ENCODE measurements around the gene PTPRK.
"Not testable (repeated sequence)": the region's sequence is repeated elsewhere in the genome, so short reads cannot be mapped to it uniquely, and the experiment has no call there.

The PTPRK gene

GRCh38 chr6:127938701-127939100 is 581.7 kb downstream of the PTPRK start:
- DNase-seq, result no peak

DNA sequence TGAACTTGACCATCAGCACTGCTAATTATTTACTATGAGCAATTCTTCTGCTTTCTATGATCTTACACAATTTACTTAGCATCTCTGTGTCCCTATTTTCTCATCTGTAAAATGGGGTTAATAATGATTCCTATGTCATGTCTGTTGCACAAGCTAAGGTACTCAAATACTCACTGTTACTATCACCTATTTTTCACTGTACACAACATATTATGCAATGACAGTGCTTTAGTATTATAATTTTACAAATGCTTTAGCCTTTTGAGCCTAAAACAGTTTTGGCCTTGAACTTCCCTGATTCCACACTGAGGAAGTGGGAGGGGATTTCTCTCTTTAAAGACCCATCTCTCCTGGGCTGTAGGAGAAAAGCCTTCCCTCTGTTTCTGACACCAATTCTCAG is 582.7 kb downstream of the PTPRK start:
- no peak for DNase-seq

DNA sequence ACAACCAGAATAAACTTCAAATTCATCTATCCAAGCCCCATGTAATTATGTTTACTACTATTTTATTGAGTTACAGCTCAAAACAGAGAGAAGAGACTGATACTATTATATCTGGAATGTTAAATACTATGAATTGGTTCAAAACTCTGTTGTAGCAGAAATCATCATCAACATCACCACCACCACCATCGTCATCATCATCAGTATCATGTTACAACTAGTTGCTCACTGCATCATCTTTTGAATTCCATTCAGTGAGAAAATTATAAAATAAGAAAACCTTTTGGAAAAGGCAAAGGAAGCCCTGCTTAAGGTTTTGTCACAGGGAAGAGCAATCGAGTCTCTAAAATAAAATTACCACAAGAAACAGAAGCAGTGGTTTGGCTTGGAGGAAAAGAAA is 583.3 kb downstream of the PTPRK start:
- no peak for DNase-seq

- DNase-seq, result no peak
Observed at GRCh38 chr6:127934956-127935355, 585.4 kb downstream of the PTPRK start.

GRCh38 chr6:127933852-127934840 is 586.3 kb downstream of the PTPRK start:
- DNase-seq, result no peak

GRCh38 chr6:127933137-127933536 is 587.3 kb downstream of the PTPRK start:
- DNase-seq, result no peak

GRCh38 chr6:127932708-127933107 is 587.7 kb downstream of the PTPRK start:
- no peak for DNase-seq

DNA sequence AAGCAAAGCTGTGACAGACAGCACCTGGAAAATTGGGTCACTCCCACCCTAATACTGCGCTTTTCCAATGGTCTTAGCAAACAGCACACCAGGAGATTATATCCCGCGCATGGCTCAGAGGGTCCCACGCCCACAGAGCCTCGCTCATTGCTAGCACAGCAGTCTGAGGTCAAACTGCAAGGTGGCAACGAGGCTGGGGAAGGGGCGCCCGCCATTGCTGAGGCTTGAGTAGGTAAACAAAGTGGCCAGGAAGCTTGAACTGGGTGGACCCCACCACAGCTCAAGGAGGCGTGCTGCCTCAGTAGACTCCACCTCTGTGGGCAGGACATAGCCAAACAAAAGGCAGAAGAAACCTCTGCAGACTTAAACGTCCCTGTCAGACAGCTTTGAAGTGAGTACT is 594.0 kb downstream of the PTPRK start:
- DNase-seq, result not testable (repeated sequence)

GRCh38 chr6:127924440-127924839 is 596.0 kb downstream of the PTPRK start:
- no peak for DNase-seq

DNA sequence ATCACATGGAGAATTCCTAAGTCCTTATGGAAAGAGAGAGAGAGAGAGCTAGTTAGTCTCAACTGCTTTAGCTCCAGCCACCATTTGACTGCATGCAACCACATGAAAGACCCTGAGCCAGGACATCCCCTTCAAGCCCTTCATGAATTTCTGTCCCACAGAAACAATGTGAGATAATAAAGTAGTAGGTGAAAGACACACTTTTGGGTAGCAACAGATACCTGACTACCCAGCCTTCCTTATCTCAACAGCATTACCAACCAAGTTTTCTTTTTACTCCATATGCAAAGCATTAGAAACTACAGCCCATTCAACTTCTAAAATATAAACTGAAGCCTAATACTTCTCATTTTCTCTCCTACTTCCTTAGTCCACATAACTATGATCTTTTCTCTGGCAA is 596.4 kb downstream of the PTPRK start:
- DNase-seq, result no peak

DNA sequence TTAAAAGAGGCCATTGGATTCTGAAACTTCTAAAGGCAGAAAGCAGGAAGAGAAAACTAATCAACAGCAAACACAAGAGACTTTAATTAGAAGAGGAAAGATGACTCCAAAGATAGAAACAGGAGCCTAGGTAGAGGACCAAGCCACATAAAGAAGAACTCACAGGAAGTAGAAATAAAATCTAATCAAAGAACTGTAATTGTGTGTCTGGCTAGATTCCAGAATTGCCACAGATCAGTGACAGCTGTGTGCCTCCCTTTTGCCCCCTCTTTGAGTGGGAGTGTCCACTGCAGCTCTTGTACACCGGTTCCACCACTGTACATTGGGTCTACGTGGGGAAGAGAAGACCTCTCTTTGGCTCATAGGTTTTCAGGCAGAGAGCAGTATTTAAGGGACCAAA is 597.3 kb downstream of the PTPRK start:
- peak; percentile 6 for DNase-seq

DNA sequence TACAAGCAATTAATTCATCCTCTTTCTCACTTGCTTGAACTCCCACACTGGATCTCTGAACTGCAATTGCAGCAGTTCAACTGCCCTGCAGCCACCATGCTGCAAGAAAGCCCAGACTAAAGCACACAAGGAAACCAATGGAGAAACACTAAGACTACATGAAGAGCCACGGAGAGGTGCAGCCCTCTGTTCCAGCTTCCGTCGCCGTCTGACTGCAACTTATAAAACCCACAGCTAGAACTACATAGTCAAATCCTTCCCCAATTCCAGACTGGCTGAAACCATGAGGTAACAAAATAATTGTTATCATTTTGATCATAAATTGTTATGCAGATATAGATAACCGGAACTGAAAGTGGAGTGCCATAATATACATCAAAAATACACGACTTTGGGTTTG is 598.4 kb downstream of the PTPRK start:
- DNase-seq, result no peak

GRCh38 chr6:127920804-127921203 is 599.6 kb downstream of the PTPRK start:
- no peak for DNase-seq

All from NCI-H2107 (cell line).